HG03460 (cell line): ENCODE measurements around the gene KIF5A.

Experiments
- ATAC-seq: cut with Tn5 transposase; IDR thresholded peaks from one replicate; pipeline ENCODE4 v1.9.1; 2021; ENCODE audit not compliant: unreplicated experiment

Gene KIF5A

DNA sequence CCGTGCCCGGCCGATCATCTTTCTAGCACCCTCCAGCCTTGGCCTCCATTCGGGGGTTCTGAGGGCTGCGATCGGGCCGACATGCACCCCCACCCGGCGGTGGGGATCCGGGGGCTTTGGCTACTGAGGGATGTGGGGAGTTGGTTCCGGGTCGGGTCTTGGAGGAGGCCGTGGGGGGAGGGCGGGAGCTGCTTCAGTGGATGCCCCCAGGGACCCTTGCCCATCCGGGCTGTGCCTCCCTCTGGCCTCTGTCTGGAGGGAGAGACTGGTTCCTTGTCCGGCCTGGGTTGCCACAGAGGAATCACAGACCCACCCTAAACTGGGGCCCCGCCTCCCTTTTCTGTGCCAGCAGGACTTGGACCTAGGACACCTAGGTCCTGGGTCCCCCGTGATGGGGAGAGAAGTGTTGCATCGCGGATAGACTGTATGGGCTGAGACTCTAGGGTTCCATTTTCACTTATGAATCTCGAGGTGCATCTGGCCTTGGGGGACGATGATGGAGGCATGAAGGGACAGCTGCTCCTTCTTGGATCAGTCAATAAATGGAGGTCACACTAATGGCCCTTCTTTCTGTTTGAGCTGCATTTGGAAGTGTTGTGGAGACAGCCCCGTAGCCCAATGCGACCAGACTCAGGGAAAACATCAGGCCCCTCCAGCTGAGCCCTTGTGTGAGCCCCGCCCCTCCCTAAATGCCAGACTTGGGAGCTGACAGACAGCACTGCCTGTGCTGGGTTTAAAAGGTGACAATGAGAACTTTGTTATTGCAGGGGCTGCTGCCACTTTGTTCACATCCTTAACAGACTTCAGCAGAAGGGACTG is 55.4 kb downstream of the KIF5A start:
- ATAC-seq: no peak

DNA sequence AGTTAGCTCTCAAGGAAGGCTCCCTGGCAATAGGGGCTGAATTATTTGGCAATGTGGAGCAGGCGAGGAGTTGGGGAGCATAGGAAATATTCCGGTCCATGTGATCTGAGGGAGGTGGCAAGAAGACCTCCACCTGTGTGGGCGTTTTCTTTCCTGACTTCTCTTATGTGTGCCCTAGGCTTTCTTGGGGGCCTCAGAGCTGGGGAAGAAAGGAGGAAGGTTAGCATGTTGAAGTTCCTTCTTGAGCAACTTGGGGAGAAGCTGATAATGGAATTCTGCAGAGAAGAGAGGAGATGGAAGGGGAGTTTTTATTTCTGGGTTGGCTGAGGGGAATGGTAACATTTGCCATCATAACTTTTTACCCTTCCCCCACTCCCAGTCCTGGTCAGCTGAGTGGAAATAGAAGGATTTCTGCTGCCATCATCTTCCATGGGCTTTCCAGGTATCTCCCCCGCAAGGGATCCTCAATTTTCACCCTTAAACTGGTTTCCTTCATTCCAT is 56.0 kb downstream of the KIF5A start:
- no peak for ATAC-seq

DNA sequence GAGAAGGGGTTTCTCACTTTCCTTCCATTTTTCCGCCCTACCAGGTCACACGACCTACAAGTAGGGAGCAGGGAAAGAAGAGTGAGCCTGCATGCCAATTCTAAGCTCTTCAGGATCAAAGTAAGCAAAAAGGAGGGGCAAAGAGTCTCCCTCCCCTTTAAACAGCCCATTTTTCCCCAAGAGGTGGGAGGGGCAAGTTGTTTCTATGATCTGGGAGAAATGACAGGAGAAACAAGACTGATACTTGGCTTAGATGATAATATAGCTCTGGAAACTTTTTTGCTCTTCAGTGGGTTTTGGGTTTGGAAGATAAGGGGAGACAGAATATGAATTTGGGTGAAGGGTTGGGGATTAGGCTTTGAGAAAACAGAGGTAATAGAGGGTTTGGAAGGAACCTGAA is 56.6 kb downstream of the KIF5A start:
- no peak for ATAC-seq

DNA sequence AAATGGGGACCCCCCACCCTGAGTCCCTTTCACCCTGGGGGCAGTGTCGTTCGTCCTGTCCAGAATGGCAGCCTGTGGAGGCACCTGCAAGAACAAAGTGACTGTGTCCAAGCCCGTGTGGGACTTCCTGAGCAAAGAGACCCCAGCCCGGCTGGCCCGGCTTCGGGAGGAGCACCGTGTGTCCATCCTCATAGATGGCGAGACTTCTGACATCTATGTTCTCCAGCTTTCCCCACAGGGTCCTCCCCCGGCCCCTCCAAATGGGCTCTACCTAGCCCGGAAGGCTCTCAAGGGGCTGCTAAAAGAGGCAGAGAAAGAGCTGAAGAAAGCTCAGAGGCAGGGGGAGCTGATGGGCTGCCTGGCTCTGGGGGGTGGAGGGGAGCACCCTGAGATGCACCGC is 57.0 kb downstream of the KIF5A start:
- ATAC-seq: no peak

DNA sequence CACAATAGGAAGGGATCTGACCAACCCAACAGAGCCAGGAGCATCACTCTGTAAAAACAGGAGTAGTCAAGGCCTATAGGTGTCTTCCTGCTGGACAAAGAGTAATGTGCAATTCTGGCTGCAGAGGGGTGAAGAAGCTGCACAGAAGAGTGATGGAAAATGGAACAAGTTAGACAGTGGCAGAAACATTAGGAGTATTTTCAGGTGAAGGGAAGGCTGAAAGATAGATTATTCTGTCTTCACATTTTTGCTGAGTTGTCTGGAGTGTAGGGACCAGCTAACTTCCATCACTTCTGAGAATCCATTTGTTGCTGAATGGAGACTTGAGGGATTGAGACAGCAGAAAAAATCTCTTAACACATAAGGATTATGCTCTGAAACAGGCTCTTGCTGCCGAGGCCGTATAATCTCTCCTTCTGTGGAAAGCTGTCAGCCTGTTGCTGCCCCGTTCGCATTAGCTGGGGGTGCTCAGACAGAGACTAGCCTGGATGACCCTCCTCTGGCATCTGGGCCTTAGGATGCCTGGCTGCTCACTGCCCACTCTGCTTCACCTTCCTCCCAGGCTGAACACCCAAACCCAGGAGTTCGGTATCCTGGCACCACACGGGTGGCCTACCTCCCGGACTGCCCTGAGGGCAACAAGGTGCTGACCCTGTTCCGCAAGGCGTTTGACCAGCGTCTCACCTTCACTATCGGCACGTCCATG is 58.3 kb downstream of the KIF5A start:
- ATAC-seq: no peak

DNA sequence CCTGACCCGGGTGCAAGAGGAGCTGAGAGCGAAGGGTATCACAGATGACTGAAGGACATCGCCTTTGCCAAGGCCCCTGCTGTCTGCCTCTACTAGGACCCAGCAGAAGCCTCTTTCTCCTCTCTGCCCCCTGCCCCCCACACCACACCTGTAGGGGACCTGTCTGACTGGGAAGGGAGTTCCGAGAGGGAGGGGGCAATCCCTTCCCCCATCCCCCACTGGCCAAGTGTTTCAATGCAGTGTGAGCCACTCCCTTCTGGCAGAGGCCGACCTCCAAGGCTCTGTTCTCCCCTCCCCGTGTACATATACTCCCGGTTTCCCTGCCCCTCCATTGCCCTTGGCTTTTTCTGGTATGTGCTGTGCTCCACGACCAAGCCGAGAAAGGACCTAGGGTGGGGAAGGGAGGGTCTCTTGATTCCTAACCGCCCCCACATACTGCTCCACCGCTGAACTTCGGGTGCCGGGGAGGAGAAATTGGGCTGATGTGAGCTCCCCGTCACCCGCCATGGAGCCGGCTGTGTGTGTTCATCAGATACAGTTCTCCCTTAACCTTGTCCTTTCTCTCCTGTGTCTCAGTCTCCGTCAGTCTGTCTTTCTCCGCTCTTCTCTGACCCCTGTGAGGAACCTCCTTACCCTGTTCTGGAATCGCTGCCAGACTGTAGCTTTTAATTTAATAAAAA is 59.4 kb downstream of the KIF5A start:
- ATAC-seq: no peak

DNA sequence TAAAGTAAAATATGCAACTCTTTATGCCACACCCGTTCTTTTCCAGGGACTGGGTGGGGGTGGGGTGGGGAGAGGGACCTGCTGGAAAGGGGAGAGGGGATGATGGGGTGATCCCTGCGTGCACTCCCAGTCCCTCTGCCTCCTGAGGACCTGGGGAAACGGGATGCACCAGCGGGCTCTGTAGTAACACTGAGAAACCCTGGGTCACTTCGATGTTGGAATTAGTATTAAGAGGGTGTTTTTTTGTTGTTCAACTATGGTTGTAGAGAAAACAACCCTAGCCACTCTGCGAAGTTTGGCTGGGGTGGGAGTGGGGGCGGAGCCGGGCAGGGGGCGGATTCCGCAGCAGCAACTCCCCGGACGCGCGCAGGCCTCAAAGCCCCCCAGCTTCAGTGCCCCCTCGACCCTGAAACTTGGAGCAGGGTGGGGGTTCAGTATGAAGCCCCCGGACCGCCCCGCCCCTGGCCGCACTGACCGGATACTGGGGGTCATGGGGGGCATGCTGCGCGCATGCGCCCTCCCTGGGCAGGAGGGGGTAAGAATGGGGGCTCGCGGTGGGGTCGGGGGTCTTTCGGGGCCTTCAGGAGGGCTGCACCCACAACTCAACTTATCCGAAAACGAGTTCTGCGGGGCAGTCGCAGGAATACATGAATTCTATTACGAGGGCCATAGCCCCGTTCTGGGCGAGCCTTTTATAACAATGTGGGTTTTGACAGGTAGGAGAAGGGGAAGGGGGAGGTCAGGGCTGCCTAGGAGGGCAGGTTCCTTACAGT is 60.1 kb downstream of the KIF5A start:
- ATAC-seq: no peak

DNA sequence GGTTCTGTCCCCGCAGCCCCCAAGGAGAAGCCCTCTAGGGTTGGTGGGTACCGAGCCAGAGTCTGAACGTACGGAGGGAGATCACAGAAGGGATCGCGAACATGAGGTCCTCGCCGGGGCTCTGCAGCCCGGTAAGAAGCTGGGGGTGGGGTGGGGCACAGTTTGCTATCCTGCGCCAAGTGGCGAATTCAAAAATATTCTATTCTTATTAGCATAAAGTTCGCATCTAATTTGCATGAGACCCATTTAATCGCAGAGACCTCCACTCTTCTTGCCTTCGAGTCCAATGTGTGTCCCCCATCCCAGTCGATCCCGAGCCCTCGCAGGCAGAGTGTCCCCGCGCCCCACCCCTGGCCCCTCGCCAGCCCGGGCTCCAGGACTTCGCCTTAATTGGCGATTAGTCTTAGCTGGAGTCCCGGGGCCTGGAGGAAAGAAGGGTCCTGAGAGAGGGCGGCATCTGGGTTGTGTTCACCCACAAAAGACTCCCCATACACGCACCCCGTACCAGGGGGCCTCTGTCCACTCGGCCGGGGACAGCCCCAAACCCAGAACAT is 60.8 kb downstream of the KIF5A start:
- no peak for ATAC-seq

DNA sequence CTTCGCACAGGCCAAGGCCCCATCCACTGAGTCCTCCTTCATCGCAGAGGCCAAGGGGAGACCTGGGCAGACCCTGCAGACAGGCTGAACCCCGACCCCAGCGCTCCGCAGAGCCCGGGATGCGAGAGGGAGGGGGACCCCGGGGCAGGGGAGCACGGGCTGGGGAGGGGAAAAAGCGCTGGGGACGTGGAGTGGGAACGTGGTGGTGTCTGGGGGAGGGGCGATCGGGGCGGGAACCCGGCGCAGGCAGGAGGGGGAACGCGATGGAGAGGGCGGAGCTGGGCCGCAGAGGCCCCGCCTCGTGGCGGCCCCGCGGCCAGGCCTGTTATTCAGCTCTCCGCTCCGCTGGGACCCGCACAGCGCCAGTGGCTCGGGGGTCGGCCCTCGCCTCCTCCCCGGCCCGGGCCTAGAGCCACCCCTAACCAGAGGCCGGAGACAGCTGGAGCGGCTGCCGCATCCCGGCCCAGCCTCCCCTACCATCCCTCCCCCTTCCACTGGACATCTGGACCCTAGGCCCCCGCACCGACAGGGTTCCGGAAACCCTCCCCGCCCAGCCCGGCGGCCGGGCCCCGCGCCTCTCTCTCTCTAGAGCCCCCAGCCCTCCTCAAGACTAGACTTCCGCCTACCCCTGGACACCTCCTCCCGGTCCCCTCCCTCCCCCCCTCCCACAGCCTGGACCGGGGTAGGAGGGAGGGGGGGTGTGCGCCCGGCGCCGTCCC is 61.4 kb downstream of the KIF5A start, which contains the start of gene ARHGEF25:
Gene ARHGEF25, plus strand, starts transcription at position 328 of the 719 bp plus-strand sequence. CDS start 460 bp downstream, outside the sequence.
- ATAC-seq: no peak

DNA sequence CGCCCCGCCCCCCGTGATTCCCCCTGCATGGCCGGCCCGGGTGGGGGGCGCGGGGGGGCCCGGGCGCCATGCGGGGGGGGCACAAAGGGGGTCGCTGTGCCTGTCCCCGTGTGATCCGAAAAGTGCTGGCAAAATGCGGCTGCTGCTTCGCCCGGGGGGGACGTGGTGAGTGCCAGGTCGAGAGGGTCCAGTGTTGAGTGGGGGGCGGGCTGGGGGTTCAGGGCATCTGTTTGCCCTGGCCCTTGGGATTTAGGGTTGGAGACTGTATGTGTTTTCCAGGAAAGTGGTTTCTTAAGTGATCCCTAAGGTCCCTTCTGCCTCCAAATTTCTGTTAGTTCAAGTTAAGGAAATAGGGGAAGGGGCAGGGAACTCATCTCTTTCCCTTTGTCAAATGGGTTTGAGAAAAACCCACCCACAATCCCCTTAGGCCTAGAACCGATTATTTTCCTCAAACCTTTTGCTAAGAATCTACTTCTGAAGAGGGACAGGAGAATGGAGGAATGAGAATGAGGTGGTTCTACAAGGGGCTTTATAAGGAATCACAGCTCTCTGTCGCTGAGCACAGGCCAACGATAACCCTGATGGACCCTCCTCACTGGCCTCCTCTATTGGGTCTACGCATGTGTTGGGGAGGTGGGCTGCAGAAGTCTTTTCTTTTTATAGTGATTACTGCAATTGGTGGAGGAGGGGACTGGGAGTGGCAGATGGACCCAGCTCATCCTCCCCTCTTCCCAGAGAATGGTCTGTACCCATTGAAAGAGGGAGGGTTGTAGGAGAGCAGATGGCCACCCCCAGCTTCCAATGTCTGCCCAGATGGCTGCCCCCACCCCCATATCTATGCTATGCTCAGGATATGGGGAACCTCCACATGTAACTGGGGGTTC is 62.2 kb downstream of the KIF5A start:
- ATAC-seq: no peak

DNA sequence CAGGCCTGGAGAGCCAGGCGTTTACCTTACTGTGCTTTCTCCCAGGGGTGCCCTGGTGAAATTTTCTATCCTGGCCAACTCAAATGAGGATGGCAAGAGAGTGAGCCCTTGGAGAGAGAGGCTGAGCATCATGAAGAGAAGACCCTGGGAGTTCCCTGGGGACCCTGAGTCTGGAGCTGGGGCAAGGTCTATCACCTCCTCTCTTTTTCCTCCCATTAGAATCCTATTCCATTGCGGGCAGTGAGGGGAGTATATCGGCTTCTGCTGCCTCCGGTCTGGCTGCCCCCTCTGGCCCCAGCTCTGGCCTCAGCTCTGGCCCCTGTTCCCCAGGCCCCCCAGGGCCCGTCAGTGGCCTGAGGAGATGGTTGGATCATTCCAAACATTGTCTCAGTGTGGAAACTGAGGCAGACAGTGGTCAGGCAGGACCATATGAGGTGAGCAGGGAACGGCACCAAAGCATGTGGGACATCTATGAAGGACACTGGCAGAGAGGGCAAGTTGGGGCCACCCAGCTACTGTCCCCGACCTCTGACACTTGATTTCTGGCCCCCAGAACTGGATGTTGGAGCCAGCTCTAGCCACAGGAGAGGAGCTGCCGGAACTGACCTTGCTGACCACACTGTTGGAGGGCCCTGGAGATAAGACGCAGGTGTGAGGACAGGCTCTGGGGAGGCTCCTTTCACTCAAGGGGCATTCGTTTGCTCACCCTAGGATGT is 63.0 kb downstream of the KIF5A start:
- ATAC-seq: no peak

DNA sequence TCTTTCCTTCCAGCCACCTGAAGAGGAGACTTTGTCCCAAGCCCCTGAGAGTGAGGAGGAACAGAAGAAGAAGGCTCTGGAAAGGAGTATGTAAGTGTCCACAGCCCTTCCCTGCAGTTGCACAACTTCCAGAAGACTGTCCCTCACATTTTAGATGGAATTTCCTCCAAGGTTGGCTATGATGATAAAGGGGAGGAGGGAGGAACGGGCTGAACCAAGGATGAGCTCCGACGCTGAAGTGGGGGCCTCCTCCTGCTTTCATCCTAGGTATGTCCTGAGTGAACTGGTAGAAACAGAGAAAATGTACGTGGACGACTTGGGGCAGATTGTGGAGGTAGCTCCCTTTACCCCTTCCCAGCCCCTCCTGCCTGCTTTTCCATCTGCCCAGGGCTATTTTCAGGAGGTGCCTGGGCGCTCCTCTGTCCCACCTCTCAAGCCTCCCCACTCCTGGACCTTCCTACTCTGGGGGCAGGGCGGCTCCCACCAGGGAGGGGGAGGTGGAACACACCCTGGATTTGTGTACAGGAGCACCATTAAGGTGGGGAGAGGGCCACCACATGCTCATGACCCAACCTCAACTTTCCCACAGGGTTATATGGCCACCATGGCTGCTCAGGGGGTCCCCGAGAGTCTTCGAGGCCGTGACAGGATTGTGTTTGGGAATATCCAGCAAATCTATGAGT is 63.7 kb downstream of the KIF5A start:
- no peak for ATAC-seq

DNA sequence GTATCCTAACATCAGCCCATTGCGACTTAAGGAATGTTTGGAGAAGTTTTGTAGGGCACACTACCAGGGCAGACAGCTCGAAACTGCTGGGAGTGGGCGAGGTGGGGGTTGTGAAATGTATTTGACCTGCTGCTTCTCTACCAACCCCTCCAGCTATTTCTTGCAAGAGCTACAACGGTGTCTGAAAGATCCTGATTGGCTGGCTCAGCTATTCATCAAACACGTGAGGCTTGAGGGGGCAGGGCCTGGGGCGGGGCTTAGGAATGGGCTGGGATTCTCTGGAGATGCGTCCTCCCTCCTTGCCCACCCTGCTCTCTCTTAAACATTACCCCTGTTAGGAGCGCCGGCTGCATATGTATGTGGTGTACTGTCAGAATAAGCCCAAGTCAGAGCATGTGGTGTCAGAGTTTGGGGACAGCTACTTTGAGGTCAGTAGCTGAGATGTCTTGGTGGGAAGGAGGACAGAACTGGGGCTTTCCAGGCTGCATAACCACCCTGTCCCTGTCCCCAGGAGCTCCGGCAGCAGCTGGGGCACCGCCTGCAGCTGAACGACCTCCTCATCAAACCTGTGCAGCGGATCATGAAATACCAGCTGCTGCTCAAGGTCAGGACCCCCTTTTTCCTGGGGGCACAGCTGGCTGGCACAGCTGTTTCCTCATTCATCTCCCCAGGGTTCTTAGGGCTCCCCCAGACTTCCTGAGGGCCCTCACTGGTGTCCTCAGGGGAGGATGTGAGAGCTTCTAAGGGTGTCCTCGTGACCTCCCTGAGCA is 64.5 kb downstream of the KIF5A start:
- ATAC-seq: peak; percentile 49

DNA sequence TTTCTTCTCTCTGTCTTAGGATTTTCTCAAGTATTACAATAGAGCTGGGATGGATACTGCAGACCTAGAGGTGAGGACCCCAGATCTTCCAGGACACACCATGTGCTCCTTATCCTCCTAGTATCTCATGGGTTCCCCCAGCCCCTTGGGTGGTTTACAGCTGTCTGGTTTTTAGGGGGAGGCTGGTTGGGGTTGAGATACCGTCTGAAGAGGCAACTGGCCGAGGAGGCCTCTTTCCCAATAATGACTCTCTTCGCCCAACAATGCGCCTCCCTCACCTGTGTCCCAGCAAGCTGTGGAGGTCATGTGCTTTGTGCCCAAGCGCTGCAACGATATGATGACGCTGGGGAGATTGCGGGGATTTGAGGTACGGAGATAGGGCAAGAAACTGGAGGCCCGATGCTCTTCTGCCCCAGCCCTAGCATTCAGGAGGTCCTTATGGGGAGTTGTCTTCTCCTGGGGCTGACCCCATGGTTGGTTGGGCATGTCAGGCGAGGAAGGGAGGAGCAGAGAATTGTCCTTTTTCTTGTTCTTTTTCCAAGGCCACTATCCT is 65.2 kb downstream of the KIF5A start:
- ATAC-seq: no peak

DNA sequence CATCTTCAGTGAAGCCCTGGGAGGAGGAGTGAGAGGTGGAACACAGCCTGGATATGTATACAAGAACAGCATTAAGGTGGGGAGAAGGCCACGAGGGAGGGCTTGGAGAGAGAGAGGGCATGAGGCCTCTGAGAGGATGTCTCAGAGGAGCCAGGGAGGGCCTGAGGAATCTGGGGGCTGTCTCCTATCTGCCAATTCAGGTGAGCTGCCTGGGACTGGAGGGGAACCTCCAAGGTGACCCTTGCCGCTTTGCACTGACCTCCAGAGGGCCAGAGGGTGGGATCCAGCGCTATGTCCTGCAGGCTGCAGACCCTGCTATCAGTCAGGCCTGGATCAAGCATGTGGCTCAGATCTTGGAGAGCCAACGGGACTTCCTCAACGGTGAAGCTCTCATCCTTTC is 65.8 kb downstream of the KIF5A start:
- no peak for ATAC-seq

DNA sequence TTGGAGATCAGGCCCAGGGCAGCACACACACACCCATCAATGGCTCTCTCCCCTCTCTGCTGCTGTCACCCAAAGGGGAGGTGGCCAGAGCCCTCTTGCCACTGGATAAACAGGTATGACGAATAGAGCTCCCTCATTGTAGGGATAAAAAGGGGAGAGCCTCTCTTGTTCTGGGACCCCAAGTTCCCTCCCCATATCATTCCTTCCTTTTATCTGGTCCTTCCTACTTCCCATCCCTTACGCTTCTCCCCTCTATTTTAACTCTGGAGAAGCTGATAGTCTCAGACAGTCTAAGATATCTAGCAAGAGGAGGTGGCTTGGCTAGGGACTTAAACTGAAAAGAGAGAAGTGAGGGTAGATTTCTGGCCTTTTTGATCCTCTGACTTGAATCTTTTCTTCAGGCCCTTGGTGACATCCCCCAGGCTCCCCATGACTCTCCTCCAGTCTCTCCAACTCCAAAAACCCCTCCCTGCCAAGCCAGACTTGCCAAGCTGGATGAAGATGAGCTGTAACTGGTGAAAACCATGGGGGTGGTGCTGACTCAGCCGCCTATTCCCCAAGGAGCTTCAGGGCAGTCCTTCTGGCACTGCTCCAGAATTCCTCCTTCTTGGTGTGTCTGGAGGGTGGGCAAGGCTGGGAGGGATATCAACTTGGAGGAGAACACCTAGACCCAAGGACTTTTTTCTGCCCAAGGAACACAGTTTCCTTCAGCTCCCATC is 66.7 kb downstream of the KIF5A start:
- no peak for ATAC-seq
